HepG2 (cell line): ENCODE results near the gene RSPH9. TPM values are rescaled to one million over a fixed set of nuclear protein-coding genes. Genes with fewer than 3 reads are reported as not detected.

Experiments
- ATF1 ChIP-seq: IDR thresholded peaks from 2 replicates; pipeline ENCODE4 v1.6.1; 2016; ENCODE audit warnings: mild to moderate bottlenecking, control low read depth
- FOXJ3 ChIP-seq: sonication (generic); formaldehyde crosslinking; IDR thresholded peaks from 2 replicates; pipeline ENCODE4 v1.4.0; 2020; ENCODE audit warnings: missing genetic modification reagents, mild to moderate bottlenecking, borderline replicate concordance
- MEIS1 ChIP-seq: sonication (generic); formaldehyde crosslinking; IDR thresholded peaks from 2 replicates; pipeline ENCODE4 v1.9.0; 2021; ENCODE audit warnings: mild to moderate bottlenecking, missing genetic modification reagents, moderate library complexity, borderline replicate concordance
- NFATC3 ChIP-seq: sonication (generic); formaldehyde crosslinking; IDR thresholded peaks from 2 replicates; pipeline ENCODE4 v1.5.1; 2020; ENCODE audit warnings: mild to moderate bottlenecking, missing genetic modification reagents
- NFE2L1 ChIP-seq: sonication (generic); formaldehyde crosslinking; IDR thresholded peaks from 2 replicates; pipeline ENCODE4 v1.4.0; 2020; ENCODE audit warnings: missing genetic modification reagents, mild to moderate bottlenecking, borderline replicate concordance
- PCBP1 ChIP-seq: fragments of 200-400 bp; formaldehyde crosslinking; IDR thresholded peaks from 2 replicates; pipeline ENCODE4 v1.6.1; 2017; ENCODE audit warnings: mild to moderate bottlenecking, low read depth, low read length, borderline replicate concordance
- TAF15 ChIP-seq: fragments of 200-400 bp; formaldehyde crosslinking; IDR thresholded peaks from one replicate; pipeline ENCODE4 v1.6.1; 2018; ENCODE audit warnings: mild to moderate bottlenecking, low read depth, low read length; ENCODE audit not compliant: poor library complexity, severe bottlenecking
- TBX2 ChIP-seq: sonication (generic); formaldehyde crosslinking; IDR thresholded peaks from 2 replicates; pipeline ENCODE4 v1.5.0; 2020; ENCODE audit warnings: missing genetic modification reagents, mild to moderate bottlenecking, borderline replicate concordance
- TSC22D2 ChIP-seq: sonication (generic); formaldehyde crosslinking; IDR thresholded peaks from 2 replicates; pipeline ENCODE4 v1.5.1; 2020; ENCODE audit warnings: missing genetic modification reagents, mild to moderate bottlenecking, borderline replicate concordance
- ZNF230 ChIP-seq: sonication (generic); formaldehyde crosslinking; IDR thresholded peaks from 2 replicates; pipeline ENCODE4 v1.4.0; 2020; ENCODE audit warnings: mild to moderate bottlenecking, missing genetic modification reagents
- polyA plus RNA-seq, 8 experiments: library from polyadenylated mRNA; depleted of rRNA in 3 of 8; stranded (reverse) in 7 of 8; unstranded in 1 of 8; fragments of >200 nt; fragmentation: Illumina TruSeq in 4 of 8; extraction: Trizol in 4 of 8; gene quantifications; 2 replicates each; pipeline versions ENCODE4 v1.2.1 to v1.2.3, GENCODE V29; 2011 to 2016; ENCODE audit warnings: low read depth in 4 of 8, missing spikeins in 1 of 8, mixed read lengths in 1 of 8; ENCODE audit not compliant: insufficient read depth in 1 of 8
- total RNA-seq, 5 experiments: library from RNA; depleted of rRNA; stranded (reverse); fragments of >200 nt; fragmentation: Illumina TruSeq; extraction: Trizol; gene quantifications; 2 replicates each; pipeline ENCODE4 v1.2.3, GENCODE V29; 2016; ENCODE audit warnings: low read depth in 1 of 5
- TF ChIP-seq, protein P1 (sequence below), 2 experiments: sonication (generic) in 1 of 2; formaldehyde crosslinking in 1 of 2; IDR thresholded peaks; 2 replicates each; pipeline versions ENCODE4 v1.6.1 to v1.9.0; 2014 to 2022; ENCODE audit warnings: antibody characterized with exemption in 1 of 2, borderline replicate concordance in 1 of 2, inconsistent platforms in 1 of 2, low read depth in 1 of 2, missing genetic modification reagents in 1 of 2
- TF ChIP-seq, protein P2 (sequence below): sonication (generic); formaldehyde crosslinking; IDR thresholded peaks from 2 replicates; pipeline ENCODE4 v1.5.1; 2020; ENCODE audit warnings: mild to moderate bottlenecking, missing genetic modification reagents, borderline replicate concordance
- TF ChIP-seq, protein P3 (sequence below): sonication (generic); formaldehyde crosslinking; IDR thresholded peaks from 2 replicates; pipeline ENCODE4 v1.4.0; 2020; ENCODE audit warnings: low read depth, mild to moderate bottlenecking, missing genetic modification reagents

Gene RSPH9
- total and polyA plus RNA-seq, 2 of the 13 experiments (the other 11 are each of a cell fraction or from before 2014, with no cell fraction given): 0.04 TPM; not detected in 1

DNA sequence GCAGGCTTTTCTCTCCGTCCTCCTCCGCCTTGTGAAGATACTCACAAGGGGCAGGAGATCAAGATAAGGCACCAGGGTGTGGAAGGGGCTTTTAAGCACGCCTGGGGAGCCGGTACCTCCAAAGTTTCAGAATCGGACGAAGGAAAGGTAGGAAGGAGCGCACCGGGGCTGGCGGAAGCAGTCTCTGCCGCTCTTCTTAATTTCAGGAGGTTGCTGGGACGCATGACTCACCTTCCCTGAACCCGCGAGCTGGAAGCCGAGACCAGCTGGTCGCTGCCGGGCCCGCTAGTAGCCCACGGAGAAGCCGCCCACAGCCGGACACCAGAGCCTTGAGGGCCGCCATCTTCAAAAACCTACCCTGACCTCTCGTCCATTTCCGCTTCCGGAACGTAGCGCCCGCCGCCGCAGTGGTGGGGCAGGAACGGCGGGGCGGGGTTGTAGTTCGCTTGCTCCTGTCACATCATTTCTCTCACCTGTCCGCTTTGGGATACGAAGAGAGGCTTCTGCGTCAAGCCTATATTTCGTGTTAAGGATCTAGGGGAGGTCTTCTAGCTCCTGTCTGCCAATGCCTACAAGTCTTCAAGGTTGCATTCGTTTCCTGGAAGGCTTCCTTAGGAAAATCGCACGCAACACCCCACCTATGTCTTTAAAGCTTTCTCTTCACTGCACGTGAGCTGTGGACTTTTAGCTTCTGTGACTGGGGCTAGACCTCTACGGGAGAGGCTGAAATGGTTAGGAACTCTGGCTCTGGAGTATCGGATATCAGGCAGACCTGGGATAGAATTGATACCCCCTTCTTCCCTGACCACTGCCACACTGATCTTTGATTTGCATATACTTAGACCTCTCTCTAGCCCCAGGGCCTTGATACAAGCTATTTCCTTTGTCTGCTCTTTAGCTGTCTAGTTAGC lies 42.9 kb downstream of the RSPH9 start, which contains the start of gene MRPS18A (continued):
- TF ChIP-seq, protein P1, sequence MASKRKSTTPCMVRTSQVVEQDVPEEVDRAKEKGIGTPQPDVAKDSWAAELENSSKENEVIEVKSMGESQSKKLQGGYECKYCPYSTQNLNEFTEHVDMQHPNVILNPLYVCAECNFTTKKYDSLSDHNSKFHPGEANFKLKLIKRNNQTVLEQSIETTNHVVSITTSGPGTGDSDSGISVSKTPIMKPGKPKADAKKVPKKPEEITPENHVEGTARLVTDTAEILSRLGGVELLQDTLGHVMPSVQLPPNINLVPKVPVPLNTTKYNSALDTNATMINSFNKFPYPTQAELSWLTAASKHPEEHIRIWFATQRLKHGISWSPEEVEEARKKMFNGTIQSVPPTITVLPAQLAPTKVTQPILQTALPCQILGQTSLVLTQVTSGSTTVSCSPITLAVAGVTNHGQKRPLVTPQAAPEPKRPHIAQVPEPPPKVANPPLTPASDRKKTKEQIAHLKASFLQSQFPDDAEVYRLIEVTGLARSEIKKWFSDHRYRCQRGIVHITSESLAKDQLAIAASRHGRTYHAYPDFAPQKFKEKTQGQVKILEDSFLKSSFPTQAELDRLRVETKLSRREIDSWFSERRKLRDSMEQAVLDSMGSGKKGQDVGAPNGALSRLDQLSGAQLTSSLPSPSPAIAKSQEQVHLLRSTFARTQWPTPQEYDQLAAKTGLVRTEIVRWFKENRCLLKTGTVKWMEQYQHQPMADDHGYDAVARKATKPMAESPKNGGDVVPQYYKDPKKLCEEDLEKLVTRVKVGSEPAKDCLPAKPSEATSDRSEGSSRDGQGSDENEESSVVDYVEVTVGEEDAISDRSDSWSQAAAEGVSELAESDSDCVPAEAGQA (IDR thresholded peaks at IDR 0.05; ENCODE audit: low read depth): peak; percentile 89
- TF ChIP-seq, protein P1 (CRISPR knock-in tag; IDR thresholded peaks at IDR 0.05; ENCODE audit: borderline replicate concordance): no peak
- TF ChIP-seq NFATC3 (CRISPR knock-in tag) (no peak), MEIS1 (CRISPR knock-in tag) (peak; percentile 96), PCBP1 (no peak), TAF15 (no peak), ATF1 (no peak), TSC22D2 (peak; percentile 84; the same call in 1 of the 2 replicates), FOXJ3 (CRISPR knock-in tag) (peak; percentile 49; the same call in 1 of the 2 replicates), NFE2L1 (no peak), ZNF230 (CRISPR knock-in tag) (peak; percentile 85; the same call in 1 of the 2 replicates), TBX2 (CRISPR knock-in tag) (peak; percentile 57; the same call in 1 of the 2 replicates)
- TF ChIP-seq, protein P2, sequence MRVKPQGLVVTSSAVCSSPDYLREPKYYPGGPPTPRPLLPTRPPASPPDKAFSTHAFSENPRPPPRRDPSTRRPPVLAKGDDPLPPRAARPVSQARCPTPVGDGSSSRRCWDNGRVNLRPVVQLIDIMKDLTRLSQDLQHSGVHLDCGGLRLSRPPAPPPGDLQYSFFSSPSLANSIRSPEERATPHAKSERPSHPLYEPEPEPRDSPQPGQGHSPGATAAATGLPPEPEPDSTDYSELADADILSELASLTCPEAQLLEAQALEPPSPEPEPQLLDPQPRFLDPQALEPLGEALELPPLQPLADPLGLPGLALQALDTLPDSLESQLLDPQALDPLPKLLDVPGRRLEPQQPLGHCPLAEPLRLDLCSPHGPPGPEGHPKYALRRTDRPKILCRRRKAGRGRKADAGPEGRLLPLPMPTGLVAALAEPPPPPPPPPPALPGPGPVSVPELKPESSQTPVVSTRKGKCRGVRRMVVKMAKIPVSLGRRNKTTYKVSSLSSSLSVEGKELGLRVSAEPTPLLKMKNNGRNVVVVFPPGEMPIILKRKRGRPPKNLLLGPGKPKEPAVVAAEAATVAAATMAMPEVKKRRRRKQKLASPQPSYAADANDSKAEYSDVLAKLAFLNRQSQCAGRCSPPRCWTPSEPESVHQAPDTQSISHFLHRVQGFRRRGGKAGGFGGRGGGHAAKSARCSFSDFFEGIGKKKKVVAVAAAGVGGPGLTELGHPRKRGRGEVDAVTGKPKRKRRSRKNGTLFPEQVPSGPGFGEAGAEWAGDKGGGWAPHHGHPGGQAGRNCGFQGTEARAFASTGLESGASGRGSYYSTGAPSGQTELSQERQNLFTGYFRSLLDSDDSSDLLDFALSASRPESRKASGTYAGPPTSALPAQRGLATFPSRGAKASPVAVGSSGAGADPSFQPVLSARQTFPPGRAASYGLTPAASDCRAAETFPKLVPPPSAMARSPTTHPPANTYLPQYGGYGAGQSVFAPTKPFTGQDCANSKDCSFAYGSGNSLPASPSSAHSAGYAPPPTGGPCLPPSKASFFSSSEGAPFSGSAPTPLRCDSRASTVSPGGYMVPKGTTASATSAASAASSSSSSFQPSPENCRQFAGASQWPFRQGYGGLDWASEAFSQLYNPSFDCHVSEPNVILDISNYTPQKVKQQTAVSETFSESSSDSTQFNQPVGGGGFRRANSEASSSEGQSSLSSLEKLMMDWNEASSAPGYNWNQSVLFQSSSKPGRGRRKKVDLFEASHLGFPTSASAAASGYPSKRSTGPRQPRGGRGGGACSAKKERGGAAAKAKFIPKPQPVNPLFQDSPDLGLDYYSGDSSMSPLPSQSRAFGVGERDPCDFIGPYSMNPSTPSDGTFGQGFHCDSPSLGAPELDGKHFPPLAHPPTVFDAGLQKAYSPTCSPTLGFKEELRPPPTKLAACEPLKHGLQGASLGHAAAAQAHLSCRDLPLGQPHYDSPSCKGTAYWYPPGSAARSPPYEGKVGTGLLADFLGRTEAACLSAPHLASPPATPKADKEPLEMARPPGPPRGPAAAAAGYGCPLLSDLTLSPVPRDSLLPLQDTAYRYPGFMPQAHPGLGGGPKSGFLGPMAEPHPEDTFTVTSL (CRISPR knock-in tag): no peak
- TF ChIP-seq, protein P3, sequence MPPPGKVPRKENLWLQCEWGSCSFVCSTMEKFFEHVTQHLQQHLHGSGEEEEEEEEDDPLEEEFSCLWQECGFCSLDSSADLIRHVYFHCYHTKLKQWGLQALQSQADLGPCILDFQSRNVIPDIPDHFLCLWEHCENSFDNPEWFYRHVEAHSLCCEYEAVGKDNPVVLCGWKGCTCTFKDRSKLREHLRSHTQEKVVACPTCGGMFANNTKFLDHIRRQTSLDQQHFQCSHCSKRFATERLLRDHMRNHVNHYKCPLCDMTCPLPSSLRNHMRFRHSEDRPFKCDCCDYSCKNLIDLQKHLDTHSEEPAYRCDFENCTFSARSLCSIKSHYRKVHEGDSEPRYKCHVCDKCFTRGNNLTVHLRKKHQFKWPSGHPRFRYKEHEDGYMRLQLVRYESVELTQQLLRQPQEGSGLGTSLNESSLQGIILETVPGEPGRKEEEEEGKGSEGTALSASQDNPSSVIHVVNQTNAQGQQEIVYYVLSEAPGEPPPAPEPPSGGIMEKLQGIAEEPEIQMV (CRISPR knock-in tag): 0 out of 2 replicates have a peak, but pooled peaks have one; percentile 23
